HFF-Myc (cell line): ENCODE results near the gene BLID.
A peak's percentile ranks its signal among the peaks of the same experiment; 100 is the strongest.

Source experiments
- DNase-seq: peaks from one replicate; pipeline ENCODE4 v3.0.0-alpha.2; 2011; ENCODE audit warnings: low read depth; ENCODE audit errors: extremely low read depth
- H3K4me3 ChIP-seq: replicated peaks from 2 replicates; pipeline ENCODE4 v1.5.1; 2011; ENCODE audit warnings: low read depth, mild to moderate bottlenecking, control low read depth, low read length
- CTCF ChIP-seq: IDR thresholded peaks from 2 replicates; pipeline ENCODE4 v1.5.1; 2012; ENCODE audit warnings: mild to moderate bottlenecking, low read depth, low read length, control low read depth; ENCODE audit errors: missing control alignments

BLID gene

GRCh38 chr11:122115524-122116379, at the start of gene BLID:
Gene BLID, minus strand, starts transcription at chr11:122116215. Its CDS starts 293 bp downstream, at chr11:122115922.
- peak; percentile 70 for TF ChIP-seq CTCF
- H3K4me3 ChIP-seq, result no peak within 1 kb of the TSS

GRCh38 chr11:122163053-122163819, 47.2 kb upstream of the BLID start:
- TF ChIP-seq CTCF, result no peak
- no peak for DNase-seq
- H3K4me3 ChIP-seq, result no peak overlapping the region

More at GRCh38 chr11:122115524-122116379, at the start of gene BLID:
- no peak for DNase-seq

- DNase-seq, result no peak
- H3K4me3 ChIP-seq, result no peak overlapping the region
- no peak for TF ChIP-seq CTCF
Observed at GRCh38 chr11:122162095-122162494, 46.1 kb upstream of the BLID start.

GRCh38 chr11:122160841-122161590, 45.0 kb upstream of the BLID start:
- DNase-seq, result no peak
- no peak for TF ChIP-seq CTCF
- no peak overlapping the region for H3K4me3 ChIP-seq

GRCh38 chr11:122159861-122160260, 43.8 kb upstream of the BLID start:
- H3K4me3 ChIP-seq, result no peak overlapping the region
- TF ChIP-seq CTCF, result no peak
- no peak for DNase-seq

- TF ChIP-seq CTCF, result no peak
- H3K4me3 ChIP-seq, result peak overlapping the region; percentile 19
- no peak for DNase-seq
Observed at GRCh38 chr11:122159173-122159721, 43.2 kb upstream of the BLID start.
